Measurements from ENCODE around the gene ARHGAP29.

GRCh38 chr1:94284476-94284875 is 47.1 kb upstream of the ARHGAP29 start:
- TF ChIP-seq CTCF (IDR thresholded peaks at IDR 0.05; ENCODE audit: borderline replicate concordance, extremely low read depth, low read length, poor library complexity, severe bottlenecking) (no peak), EZH2 (IDR thresholded peaks at IDR 0.05; ENCODE audit: borderline replicate concordance, low read depth, low read length, severe bottlenecking) (no peak)

All from DND-41 (cell line).